Peyer's patch (tissue), 4 donors: ENCODE data around the gene NAV1.

Experiments used
- POLR2A ChIP-seq, 2 donors: fragments of 450-650 bp; IDR thresholded peaks; one replicate each; pipeline ENCODE4 v1.5.1; 2017; ENCODE audit warnings: antibody characterized with exemption in 2 of 2, mild to moderate bottlenecking in 2 of 2, moderate library complexity in 2 of 2
- TF ChIP-seq, protein P1 (sequence below), 6 experiments: fragments of 450-650 bp in 4 of 6; fragments of 200-600 bp in 2 of 6; sonication (generic) in 1 of 6; IDR thresholded peaks; one replicate each; pipeline ENCODE4 v1.5.1; 2017 to 2019; ENCODE audit warnings: antibody characterized with exemption in 6 of 6, mild to moderate bottlenecking in 3 of 6, moderate library complexity in 1 of 6

- TF ChIP-seq, protein P1, sequence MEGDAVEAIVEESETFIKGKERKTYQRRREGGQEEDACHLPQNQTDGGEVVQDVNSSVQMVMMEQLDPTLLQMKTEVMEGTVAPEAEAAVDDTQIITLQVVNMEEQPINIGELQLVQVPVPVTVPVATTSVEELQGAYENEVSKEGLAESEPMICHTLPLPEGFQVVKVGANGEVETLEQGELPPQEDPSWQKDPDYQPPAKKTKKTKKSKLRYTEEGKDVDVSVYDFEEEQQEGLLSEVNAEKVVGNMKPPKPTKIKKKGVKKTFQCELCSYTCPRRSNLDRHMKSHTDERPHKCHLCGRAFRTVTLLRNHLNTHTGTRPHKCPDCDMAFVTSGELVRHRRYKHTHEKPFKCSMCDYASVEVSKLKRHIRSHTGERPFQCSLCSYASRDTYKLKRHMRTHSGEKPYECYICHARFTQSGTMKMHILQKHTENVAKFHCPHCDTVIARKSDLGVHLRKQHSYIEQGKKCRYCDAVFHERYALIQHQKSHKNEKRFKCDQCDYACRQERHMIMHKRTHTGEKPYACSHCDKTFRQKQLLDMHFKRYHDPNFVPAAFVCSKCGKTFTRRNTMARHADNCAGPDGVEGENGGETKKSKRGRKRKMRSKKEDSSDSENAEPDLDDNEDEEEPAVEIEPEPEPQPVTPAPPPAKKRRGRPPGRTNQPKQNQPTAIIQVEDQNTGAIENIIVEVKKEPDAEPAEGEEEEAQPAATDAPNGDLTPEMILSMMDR (IDR thresholded peaks at IDR 0.05) = no peak
- TF ChIP-seq POLR2A (IDR thresholded peaks at IDR 0.05) = no peak
Measured at GRCh38 chr1:201562257-201562656, 23.3 kb downstream of the NAV1 start.
